Measurements from ENCODE around the gene SIRT2.
A peak's percentile ranks its signal among the peaks of the same experiment; 100 is the strongest.
"Not testable (repeated sequence)": the region's sequence is repeated elsewhere in the genome, so short reads cannot be mapped to it uniquely, and the experiment has no call there.

Gene SIRT2

DNA sequence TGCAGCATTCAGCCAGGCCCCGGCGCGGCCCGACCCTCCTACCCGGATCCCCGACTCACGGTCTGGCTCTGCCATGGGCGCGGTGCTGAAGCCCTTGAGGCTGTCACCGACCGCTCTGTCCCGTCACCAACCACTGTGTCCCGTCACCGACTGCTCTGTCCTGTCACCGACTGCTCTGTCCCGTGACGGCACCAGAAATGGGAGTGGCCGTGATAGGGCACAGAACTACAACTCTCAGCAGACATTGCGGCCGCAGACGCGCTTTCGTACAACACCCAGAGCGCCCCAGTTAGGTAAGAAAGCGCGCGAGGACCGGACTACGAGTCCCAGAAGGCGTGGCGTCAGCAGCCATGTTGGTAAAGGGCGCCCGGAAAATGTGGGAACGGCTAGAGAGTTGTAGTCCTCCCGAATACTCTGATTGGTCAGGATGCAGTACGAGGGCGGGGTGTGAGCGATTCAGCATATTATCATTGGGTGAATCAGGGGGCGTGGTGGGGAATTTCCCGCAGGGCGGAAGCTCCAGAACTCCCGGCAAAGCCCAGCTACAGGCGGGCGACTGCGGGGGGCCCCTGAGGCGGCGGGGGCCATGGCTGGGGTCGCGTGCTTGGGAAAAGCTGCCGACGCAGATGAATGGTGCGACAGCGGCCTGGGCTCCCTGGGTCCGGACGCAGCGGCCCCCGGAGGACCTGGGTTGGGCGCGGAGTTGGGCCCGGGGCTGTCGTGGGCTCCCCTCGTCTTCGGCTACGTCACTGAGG, at the start of gene SIRT2, which contains the start of gene NFKBIB:
TSS of gene SIRT2 (minus strand) at position 172 of the 755 bp plus-strand sequence. CDS start at position 75, 97 bp downstream.
TSS of gene NFKBIB (plus strand) at position 523 of the 755 bp plus-strand sequence. CDS start at position 587, 64 bp downstream.
- peak; percentile 100 for DNase-seq

DNA sequence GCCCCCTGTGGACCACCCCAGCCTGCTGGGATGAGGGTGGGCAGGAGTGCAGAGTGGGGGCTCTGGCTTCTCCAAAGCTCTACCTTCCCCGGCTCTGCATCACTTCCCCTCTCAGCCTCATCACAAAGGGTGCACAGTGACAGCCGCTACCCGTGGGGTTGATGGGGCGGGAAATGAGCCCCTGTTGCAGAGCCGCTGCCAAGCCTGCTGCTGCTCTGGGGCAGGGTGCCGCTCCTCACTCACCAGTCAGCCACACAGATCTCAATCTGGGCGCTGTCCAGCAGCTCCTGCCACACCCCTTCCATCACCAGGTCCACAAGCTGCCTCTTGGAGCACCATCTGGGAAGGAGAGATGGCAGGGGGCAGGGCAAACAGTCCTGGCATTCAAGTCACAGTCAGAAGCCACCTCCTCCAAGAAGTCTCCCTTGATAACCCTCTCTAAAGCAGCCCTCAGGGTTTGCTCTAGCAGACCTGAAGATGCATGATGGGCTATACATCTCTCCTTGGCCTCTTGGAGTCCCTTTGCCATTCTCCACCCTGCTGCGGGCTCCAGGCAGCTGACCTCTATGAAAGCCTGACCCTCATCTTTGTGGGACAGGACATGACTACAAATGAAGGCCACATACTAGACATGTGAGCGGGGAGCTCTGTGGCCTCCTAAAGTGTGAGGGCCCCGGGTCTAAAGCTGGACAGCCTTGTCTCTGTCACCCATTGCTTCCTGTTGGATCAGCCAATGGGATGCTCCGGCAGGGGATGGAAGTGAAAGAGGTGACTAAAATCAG, 47.0 kb upstream of the SIRT2 start:
- no peak for DNase-seq

DNA sequence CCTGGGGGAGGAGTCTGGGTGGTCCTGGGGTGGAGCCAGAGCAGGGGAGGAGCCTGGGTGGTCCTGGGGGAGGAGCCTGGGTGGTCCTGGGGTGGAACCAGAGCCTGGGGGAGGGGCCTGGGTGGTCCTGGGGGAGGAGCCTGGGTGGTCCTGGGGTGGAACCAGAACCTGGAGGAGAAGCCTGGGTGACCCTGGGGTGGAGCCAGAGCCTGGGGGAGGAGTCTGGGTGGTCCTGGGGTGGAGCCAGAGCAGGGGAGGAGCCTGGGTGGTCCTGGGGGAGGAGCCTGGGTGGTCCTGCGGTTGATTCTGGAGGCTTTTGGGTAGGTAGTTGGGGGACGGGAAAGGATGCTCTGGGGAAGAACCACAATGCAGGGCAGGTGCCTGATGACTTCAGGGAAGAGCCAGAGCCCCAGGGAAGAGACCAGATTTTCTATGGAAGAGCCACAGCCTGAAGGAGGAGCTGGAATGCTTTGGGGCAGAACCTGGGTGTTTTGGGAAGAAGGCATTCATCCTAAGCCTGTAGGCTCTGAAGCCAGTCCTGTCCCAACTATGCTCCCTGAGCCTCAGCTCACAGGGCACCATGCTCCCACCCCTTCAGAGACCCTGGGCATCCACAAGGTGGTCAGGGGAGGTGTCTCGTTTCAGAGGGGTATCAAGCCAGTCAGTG, 46.3 kb upstream of the SIRT2 start:
- DNase-seq, result no peak

DNA sequence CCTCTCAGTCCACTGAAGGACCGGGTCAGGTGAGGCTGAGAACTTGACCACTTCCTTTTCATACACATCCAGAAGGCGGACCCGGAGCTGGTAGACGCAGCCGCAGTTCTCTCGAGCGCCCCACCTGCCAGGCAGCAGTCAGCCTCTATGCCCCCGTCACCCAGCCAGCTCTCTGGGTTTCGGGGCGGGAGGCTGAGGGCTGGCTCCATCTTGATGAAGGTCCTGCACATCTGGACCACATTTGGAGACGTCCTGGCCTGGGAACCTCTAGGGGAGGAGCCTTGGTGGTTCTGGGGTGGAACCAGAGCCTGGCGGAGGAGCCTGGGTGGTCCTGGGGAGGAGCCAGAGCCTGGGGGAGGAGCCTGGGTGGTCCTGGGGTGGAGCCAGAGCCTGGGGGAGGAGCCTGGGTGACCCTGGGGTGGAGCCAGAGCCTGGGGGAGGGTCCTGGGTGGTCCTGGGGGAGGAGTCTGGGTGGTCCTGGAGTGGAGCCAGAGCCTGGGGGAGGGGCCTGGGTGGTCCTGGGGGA, 45.6 kb upstream of the SIRT2 start:
- DNase-seq, result no peak

DNA sequence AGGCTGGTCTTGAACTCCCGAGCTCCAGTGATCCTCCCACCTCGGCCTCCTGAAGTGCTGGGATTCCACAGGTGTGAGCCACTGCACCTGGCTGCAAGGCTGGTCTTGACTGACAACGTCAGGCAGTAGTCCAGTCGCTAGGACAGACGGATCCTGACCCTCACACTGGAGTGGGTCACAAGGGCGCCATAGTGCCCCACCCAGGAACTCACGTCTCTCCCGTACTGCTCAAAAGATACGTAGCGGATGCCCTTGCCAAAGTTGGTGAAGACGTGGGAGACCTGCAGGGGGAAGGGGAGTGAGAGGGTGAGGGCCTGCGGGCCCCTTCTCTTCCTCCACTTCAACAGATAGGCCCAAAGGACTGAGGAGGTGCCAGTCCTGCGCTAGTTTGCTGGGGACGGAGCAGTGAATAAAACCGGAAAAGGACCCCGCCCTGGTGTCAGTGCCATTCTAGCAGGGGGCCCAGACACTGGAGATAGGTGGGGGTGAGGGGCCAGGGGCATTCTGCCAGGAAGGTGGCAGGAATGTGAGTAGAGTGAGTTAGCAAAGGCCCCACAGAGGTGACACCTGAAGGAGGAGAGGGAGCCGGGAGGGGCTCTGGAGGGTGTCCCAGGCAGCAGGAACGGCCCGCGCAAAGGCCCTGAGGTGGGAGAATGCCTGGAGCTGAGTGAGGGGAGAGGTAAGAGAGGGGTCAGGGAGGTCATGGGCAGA, 43.2 kb upstream of the SIRT2 start:
- DNase-seq, result no peak

DNA sequence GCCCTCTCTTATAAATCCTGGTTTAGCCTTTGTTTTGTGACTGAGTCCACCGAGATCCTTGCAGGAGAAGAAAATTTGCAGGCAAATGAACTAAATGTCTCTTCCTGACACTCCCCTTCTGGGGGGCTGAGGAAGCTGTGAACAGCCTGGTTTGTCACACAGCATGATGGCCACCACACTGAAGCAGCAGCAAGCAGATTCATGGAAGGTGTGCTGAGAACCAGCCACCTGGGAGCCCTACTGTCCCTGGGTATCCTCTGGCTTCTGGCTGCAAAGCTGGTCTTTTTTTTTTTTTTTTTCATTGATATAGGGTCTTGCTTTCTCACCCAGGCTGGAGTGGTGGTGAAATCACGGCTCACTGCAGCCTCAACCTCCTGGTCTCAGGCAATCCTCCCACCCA, 42.6 kb upstream of the SIRT2 start:
- DNase-seq, result no peak

DNA sequence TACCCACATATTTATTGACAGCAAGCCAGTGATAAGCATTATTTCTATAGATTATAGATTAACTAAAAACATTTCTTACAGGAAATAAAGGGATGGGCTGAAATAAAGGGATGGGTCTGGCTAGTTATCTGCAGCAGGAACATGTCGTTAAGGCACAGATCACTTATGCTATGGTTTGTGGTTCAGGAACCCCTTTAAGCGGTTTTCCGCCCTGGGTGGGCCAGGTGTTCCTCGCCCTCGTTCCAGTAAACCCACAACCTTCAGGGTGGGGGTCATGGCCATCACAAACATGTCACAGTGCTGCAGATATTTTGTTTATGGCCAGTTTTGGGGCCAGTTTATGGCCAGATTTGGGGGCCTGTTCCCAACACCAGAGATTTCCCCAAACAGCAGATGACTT, 42.0 kb upstream of the SIRT2 start:
- not testable (repeated sequence) for DNase-seq

DNA sequence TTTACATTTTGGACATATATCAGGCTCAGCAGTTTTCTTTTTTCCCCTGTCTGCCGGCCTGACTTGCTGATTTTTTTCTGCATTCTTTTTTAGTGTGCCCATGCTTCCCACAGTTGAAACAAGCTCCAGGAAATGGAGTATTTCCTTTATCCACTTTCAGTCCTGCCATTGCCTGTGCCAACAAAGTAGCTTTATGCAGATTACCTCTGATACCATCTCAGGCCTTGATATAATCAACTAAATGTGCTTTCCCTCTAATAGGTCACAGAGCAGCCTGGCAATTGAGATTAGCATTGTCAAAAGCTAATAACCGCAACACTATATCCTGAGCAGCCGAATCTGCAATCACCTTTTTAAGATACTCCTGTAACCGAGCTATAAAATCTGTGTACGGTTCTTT, 40.5 kb upstream of the SIRT2 start:
- no peak for DNase-seq

DNA sequence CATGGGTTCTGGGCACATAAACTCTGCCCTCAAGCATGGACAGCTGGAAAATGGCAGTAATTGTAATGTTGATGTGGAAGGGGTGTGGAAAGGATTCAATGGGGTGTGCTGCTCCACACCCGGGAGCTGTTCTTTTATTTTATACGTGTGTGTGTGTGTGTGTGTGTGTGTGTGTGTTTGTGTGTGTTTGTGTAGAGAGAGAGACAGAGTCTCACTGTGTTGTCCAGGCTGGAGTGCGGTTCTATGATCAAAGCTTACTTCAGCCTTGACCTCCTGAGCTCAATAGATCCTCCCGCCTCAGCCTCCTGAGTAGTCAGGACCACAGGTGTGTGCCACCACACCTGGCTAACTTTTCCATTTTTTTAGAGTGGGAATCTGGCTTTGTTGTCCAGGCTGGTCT, 34.1 kb upstream of the SIRT2 start:
- no peak for DNase-seq

DNA sequence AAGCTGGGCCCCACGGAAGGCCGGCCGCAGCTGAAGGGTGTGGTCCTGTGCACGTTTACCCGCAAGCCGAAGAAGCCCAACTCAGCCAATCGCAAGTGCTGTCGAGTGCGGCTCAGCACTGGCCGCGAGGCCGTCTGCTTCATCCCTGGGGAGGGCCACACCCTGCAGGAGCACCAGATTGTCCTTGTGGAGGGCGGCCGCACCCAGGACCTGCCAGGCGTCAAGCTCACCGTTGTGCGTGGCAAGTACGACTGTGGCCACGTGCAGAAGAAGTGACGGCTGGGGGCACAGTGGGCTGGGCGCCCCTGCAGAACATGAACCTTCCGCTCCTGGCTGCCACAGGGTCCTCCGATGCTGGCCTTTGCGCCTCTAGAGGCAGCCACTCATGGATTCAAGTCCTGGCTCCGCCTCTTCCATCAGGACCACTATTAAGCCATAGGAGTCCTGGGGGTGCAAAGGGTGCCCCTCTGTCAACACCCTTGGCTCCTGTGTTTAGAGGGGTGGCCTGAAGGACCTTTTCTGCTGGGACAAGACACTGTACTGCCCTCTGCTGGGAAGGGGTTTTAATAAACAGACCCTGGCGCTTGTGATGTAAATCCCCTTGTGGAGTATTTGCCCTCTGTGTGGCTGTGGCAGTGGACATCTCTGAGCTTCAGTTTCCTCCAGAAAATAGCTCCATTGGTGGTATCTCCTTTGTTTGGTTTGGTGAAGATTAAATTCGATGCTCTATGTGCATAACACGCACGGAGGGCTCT, 33.2 kb upstream of the SIRT2 start:
- DNase-seq, result no peak

DNA sequence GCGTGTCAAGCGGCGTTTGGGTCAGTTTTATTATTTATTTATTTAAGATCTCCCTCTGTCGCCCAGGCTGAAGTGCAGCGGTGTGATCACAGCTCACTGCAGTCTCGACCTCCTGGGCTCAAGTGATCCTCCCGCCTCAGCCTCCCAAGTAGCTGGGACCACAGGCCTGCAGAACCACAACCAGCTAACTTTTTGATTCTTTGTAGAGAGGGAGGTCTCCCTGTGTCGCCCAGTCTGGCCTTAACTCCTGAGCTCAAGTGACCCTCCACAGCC, 32.0 kb upstream of the SIRT2 start:
- no peak for DNase-seq

DNA sequence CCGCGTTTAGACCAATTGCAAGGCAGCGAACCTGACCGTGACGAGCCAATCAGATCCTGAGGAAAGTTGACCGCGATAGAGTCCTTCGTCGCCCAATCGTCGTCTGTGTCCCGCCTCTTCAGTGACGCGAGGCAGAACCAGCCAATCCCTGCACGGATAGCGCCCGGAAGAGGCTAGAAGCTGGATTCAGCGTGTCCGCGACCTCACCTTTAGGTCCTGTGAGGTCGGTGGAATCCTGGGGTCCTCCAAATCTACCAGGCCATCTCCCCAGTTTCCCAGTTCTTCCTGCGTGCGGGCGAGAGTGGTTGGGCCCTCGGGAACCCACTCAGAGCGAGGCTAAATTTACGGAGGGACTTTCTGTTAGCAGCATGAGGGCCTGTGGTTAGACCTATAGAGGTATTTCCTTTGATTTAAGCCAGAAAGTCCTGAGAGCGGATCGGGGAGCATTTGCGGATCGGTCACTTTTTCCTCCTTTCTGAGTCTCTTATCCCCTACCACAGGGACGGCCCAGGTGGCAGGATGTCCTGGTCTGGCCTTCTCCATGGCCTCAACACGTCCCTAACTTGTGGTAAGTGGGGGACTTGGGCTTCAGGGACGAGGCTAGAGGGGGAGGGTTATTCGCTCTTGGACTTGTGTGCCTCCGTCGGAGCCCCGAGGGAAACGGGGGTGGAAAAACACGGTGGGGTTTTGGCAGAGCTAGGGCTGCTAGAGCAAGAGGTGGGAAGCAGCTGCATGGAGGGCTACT, 31.5 kb upstream of the SIRT2 start, which contains the start of gene MRPS12:
TSS of gene MRPS12 (plus strand) at position 169 of the 745 bp plus-strand sequence. CDS start at position 520, 351 bp downstream.
- peak; percentile 99 for DNase-seq

DNA sequence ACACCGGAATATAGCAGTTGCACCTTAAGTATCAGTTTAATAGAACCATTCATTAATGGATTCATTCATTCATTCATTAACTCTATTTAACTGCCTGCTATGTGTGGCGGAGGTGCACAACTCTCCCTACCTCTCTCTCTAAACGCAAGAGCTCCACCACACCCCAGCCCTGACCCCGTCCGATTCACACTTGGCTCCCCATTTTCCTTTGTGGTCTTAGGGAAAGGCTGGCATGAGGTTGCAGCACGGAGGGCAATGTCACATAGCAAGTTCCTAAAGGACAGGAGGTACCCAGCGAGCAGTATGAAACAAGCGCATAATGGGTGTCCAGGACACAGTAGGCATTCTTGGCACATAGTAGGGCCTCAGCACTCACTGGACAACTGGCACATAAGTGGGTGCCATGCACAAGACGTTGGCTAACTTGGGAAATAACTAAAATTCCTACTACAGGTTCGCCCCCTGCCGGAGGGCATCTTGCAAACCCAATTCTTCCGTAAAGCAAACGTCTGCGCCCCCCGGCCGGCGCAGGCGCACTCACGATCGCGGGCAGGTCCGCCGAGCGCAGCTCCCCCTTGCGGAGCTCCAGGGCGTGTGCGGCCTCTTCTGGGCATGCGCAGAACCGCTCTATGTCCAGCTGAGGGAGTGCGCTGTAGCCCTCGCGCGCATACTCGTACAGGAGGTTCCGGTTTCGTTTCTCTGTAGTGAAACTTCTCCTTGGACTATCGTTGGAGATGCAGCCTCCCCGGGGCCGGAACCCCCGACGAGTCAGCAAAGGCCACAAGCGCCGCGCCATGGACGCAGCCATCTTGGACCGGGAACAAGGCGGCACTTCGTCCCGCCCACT, 30.7 kb upstream of the SIRT2 start, which contains the start of gene SARS2:
TSS of gene SARS2 (minus strand) at position 835 of the 847 bp plus-strand sequence. CDS start at position 808, 27 bp downstream.
- DNase-seq, result peak; percentile 89

DNA sequence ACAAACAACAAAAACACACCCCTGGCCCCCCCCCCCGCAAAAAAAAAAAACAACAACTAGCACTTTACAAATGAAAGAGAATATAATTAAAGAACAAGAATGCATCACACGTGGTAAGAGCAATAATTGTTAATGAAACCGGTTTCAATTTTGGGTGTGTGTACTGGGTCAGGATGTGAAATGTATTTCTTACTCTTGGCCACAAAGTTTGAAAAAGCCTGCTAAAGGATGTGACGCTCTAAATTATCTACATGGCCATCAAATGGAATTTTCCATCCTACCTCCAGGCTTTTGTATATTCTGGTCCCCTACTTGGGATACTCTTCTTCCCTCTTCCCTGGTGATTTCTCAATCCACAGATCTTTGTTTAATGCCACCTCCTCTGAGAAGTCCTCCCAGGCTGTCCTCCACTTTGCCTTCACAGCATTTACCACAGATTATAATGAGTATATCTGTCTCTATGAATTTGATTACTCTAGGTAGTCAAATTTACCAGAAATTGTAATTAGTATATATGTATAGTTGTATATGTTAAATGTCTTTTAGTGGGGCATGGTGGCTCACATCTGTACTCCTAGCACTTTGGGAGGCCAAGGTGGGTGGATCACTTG, 29.1 kb upstream of the SIRT2 start:
- DNase-seq, result no peak

DNA sequence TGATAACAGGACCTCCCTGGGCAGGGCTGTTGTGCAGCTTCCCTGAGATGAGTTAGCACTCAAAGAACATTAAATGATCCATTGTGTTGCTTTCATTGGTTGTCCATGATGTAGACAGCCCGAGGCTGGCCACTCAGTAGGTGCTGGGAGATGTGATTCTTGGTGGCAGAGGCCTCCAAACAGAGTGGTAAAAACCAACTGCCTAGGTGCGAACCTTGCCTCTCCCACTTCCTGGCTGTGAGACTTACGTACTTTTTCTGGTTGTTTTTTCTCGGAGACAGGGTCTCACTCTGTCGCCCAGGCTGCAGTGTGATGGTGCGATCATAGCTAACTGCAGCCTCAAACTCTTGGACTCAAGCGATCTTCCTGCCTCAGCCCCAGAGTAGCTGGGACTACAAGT, 25.0 kb upstream of the SIRT2 start:
- no peak for DNase-seq

DNA sequence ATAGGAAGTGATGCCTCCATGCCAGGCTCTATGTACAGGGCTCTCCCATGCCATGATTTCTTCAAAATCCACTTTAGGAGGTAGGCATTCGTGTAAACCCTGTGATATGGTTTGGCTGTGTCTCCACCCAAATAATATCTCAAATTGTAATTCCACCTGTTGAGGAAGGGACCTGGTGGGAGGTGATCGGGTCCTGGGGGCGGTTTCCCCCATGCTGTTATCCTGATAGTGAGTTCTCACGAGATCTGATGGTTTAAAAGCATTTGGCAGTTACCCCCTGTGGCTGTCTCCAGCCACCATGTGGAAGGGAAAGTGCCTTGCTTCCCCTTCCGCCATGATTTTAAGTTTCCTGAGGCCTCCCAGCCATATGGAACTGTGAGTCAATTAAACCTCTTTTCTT, 23.1 kb upstream of the SIRT2 start:
- no peak for DNase-seq

DNA sequence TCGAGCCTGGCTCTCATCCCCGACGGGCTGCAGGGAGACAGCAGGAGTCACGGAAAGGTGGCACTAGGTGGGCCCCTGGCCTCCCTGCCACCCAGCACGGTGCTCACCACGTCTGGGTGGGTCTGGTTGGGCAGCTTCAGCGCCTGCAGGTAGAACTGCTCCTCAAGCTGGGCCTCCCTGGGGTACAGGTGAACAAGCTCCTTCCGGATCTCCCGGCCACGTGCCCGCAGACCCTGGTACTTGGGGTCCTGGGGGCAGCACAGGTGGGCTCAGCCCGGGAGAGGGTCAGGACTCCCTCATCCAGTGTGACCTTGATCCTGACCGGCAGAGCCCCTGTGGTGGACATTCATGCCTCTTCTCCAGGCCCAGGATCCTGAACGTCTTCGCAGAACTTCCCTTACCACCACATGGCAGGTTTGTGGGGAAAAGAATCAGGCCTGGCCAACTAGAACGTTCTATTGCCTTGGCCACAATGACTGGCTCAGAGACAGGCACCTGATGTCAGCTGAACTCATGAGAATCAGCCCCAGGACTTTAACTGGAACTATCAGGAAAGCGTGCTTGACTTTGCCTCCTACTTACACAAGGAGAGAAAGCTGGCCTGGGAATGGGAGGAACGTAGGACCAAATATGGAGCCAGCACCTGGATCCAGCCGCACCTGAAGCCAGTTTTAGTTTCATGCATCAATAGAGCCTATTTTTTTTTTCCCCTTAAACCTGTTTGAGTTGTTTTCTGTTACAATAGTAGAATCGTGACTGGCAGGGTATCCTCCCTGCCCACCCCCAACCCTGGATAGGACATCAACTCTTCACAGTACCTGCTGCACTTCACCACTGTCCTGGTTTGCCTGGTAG, 22.2 kb upstream of the SIRT2 start:
- no peak for DNase-seq

DNA sequence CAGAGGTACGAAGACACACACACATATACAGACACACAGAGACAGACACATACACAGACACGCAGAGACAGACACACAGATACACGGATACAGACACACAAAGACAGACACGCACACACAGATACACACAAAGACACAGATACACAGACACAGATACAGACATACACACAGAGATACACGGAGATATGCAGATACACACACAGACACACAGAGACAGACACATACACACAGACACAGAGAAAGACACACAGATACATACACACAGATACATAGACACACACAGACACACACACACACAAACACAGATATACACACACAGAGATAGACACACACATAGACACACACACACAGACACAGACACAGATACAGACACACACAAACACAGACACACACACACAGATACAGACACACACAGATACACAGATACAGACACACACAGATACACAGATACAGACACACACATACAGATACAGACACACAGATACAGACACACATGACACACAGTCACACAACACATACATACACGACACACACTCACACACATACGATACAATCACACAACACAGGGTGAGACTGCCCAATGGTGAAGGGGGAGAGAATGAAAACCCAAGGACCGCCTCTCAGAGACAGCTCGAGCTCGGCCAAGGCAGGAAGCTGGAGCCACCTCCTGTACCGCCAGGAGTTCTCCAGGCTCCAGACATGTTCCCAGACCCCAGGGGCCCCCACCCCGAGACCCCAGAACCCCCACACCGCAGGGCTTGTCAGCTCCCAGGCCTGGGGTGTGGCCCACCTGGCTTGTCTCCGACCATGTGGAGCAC, 21.4 kb upstream of the SIRT2 start:
- no peak for DNase-seq
